Sigmoid colon (tissue), 7 donors: ENCODE data around the gene CDK16. TPM values are rescaled to one million over a fixed set of nuclear protein-coding genes. Genes with fewer than 3 reads are reported as not detected.
A peak's percentile ranks its signal among the peaks of the same experiment; 100 is the strongest.

ENCODE experiments used
- DNase-seq: peaks from one replicate; pipeline ENCODE4 v3.0.0-alpha.2; 2019
- H3K27ac ChIP-seq, 4 donors: fragments of 200-600 bp; sonication (generic); one replicate each; pipeline ENCODE4 v1.5.1; 2016 to 2019; ENCODE audit warnings: mild to moderate bottlenecking in 1 of 4
- H3K27me3 ChIP-seq, 3 donors: fragments of 200-600 bp; sonication (generic); one replicate each; pipeline ENCODE4 v1.5.1; 2019; ENCODE audit warnings: mild to moderate bottlenecking in 1 of 3
- H3K36me3 ChIP-seq, 4 donors: fragments of 200-600 bp; sonication (generic); one replicate each; pipeline ENCODE4 v1.5.1; 2016 to 2019
- H3K4me1 ChIP-seq, 4 donors: fragments of 200-600 bp; sonication (generic); one replicate each; pipeline ENCODE4 v1.5.1; 2017 to 2019
- H3K4me3 ChIP-seq, 4 donors: fragments of 200-600 bp; sonication (generic); one replicate each; pipeline ENCODE4 v1.5.1; 2017 to 2019; ENCODE audit warnings: mild to moderate bottlenecking in 2 of 4, moderate library complexity in 1 of 4
- H3K9me3 ChIP-seq, 4 donors: fragments of 200-600 bp in 3 of 4; sonication (generic) in 3 of 4; one replicate each; pipeline versions ENCODE4 v1.5.1 to v1.6.1; 2013 to 2019
- CTCF ChIP-seq, 4 experiments: fragments of 450-650 bp in 3 of 4; fragments of 200-600 bp in 1 of 4; IDR thresholded peaks; one replicate each; pipeline ENCODE4 v1.5.1; 2016 to 2019; ENCODE audit warnings: antibody characterized with exemption in 4 of 4, mild to moderate bottlenecking in 3 of 4, moderate library complexity in 2 of 4
- EP300 ChIP-seq, 4 donors: sonication (generic); formaldehyde crosslinking; IDR thresholded peaks; one replicate each; pipeline ENCODE4 v1.6.1; 2017; ENCODE audit warnings: antibody characterized with exemption in 4 of 4
- POLR2A ChIP-seq, 2 donors: fragments of 450-650 bp; IDR thresholded peaks; one replicate each; pipeline ENCODE4 v1.6.1; 2016; ENCODE audit warnings: antibody characterized with exemption in 2 of 2, mild to moderate bottlenecking in 2 of 2, moderate library complexity in 2 of 2
- POLR2AphosphoS5 ChIP-seq, 4 donors: sonication (generic); formaldehyde crosslinking; IDR thresholded peaks; one replicate each; pipeline ENCODE4 v1.6.1; 2017; ENCODE audit warnings: antibody characterized with exemption in 4 of 4
- WGBS, 2 donors: extraction: QIAGEN DNeasy Blood & Tissue Kit; methylation state at CpG; one replicate each; pipeline ENCODE4 v1.1.7; 2013; 5-methylcytosine and 5-hydroxymethylcytosine counted together
- intact Hi-C: fragments of 100-400 bp; cut with DNase I; formaldehyde crosslinking; loops from one replicate; pipeline ENCODE4 v1.15.1; 2023
- polyA plus RNA-seq, 3 donors: library from polyadenylated mRNA; stranded (reverse); fragments of 200-250 nt; gene quantifications; one replicate each; pipeline ENCODE4 v1.2.3, GENCODE V29; 2013
- total RNA-seq, 4 donors: library from RNA; depleted of rRNA; stranded (reverse); fragments of >200 nt; gene quantifications; one replicate each; pipeline ENCODE4 v1.1.0, GENCODE V29; 2016
- donor health status: healthy with polysubstance abuse.
- donor health status: Bipolar disorder and iron deficiency.
- donor health status: healthy.

CDK16 gene
- total and polyA plus RNA-seq, 7 donors, result 35.4 to 64.6 (median 46.3) TPM

GRCh38 chrX:47244676-47245075 lies 26.2 kb downstream of the CDK16 start:
- H3K9me3 ChIP-seq, result no peaks in the 10 kb centered on the region
- intact Hi-C loops, result no loop called here
- H3K36me3 ChIP-seq, result peaks cover 0 to 61% (median 7%) of the 10 kb centered on the region in 4 donors
- TF ChIP-seq CTCF (IDR thresholded peaks at IDR 0.05) (no peak), POLR2AphosphoS5 (IDR thresholded peaks at IDR 0.05) (no peak), POLR2A (IDR thresholded peaks at IDR 0.05) (no peak), EP300 (IDR thresholded peaks at IDR 0.05) (no peak)
- peak; percentile 55 for DNase-seq
- H3K27ac ChIP-seq, result no peak overlapping the region
- no peaks in the 10 kb centered on the region for H3K27me3 ChIP-seq
- H3K4me3 ChIP-seq, result no peak overlapping the region
- WGBS, 2 donors, result 96 to 97% methylated on average over 16 of the region's 16 CpGs
- no peaks in the 10 kb centered on the region for H3K4me1 ChIP-seq

- Histone ChIP-seq H3K27ac (no peak overlapping the region), H3K9me3 (no peaks in the 10 kb centered on the region), H3K4me1 (no peaks in the 10 kb centered on the region), H3K36me3 (peaks cover 0 to 57% (median 7%) of the 10 kb centered on the region in 4 donors), H3K27me3 (no peaks in the 10 kb centered on the region), H3K4me3 (no peak overlapping the region)
- intact Hi-C loops, result no loop called here
- peak; percentile 56 for DNase-seq
- TF ChIP-seq CTCF (IDR thresholded peaks at IDR 0.05), result no peak
- TF ChIP-seq POLR2A (IDR thresholded peaks at IDR 0.05), result no peak
- TF ChIP-seq POLR2AphosphoS5 (IDR thresholded peaks at IDR 0.05), result no peak
- no peak for TF ChIP-seq EP300 (IDR thresholded peaks at IDR 0.05)
- 96 to 98% methylated on average over 10 of the region's 10 CpGs for WGBS, 2 donors
Observed at GRCh38 chrX:47245156-47245555, 26.7 kb downstream of the CDK16 start.

GRCh38 chrX:47247206-47247998 lies 28.9 kb downstream of the CDK16 start:
- H3K4me1 ChIP-seq, result no peaks in the 10 kb centered on the region
- no peaks in the 10 kb centered on the region for H3K9me3 ChIP-seq
- no peaks in the 10 kb centered on the region for H3K27me3 ChIP-seq
- intact Hi-C loops, result no loop called here
- no peak overlapping the region for H3K27ac ChIP-seq
- peaks cover 0 to 34% (median 3%) of the 10 kb centered on the region in 4 donors for H3K36me3 ChIP-seq
- peak; percentile 57 for DNase-seq
- no peak overlapping the region for H3K4me3 ChIP-seq
- 87% methylated on average over 23 of the region's 23 CpGs for WGBS, 2 donors
- TF ChIP-seq EP300 (IDR thresholded peaks at IDR 0.05), result no peak
- no peak for TF ChIP-seq POLR2AphosphoS5 (IDR thresholded peaks at IDR 0.05)
- no peak for TF ChIP-seq POLR2A (IDR thresholded peaks at IDR 0.05)
- TF ChIP-seq CTCF (IDR thresholded peaks at IDR 0.05), result no peak

- H3K27ac ChIP-seq, result no peak overlapping the region
- no peaks in the 10 kb centered on the region for H3K4me1 ChIP-seq
- no peak overlapping the region for H3K4me3 ChIP-seq
- H3K9me3 ChIP-seq, result no peaks in the 10 kb centered on the region
- intact Hi-C loops, result no loop called here
- WGBS, 2 donors, result 55 to 76% methylated on average over 13 of the region's 13 CpGs
- no peak for TF ChIP-seq POLR2AphosphoS5 (IDR thresholded peaks at IDR 0.05)
- TF ChIP-seq POLR2A (IDR thresholded peaks at IDR 0.05), result no peak
- TF ChIP-seq EP300 (IDR thresholded peaks at IDR 0.05), result no peak
- no peak for TF ChIP-seq CTCF (IDR thresholded peaks at IDR 0.05)
- peak; percentile 45 for DNase-seq
- peaks cover 0 to 30% (median 3%) of the 10 kb centered on the region in 4 donors for H3K36me3 ChIP-seq
- H3K27me3 ChIP-seq, result no peaks in the 10 kb centered on the region
Observed at GRCh38 chrX:47247999-47248320, 29.5 kb downstream of the CDK16 start.
